Measurements from ENCODE around the gene PRUNE2. TPM values are rescaled to one million over a fixed set of nuclear protein-coding genes. Genes with fewer than 3 reads are reported as not detected.

PRUNE2 gene
- total and polyA plus RNA-seq, 4 donors = 1.3 to 4.5 (median 1.6) TPM

GRCh38 chr9:76916231-76916630, 10.3 kb upstream of the PRUNE2 start:
- no peak overlapping the region for H3K4me3 ChIP-seq (ENCODE audit: low read depth in 1 of 3, low read length in 3 of 3)
- 55% methylated on average over 4 of the region's 4 CpGs for WGBS
- H3K36me3 ChIP-seq (ENCODE audit: control insufficient read depth in 4 of 4, insufficient read depth in 3 of 4, low read depth in 1 of 4, low read length in 3 of 4) = no peaks in the 10 kb centered on the region
- H3K9me3 ChIP-seq (ENCODE audit: control insufficient read depth in 4 of 4, low read length in 3 of 4) = no peaks in the 10 kb centered on the region
- no peak overlapping the region for H3K27ac ChIP-seq (ENCODE audit: low read depth in 1 of 2, low read length in 2 of 2)
- no peak for TF ChIP-seq RAD21 (IDR thresholded peaks at IDR 0.05)
- TF ChIP-seq FOXA1 (IDR thresholded peaks at IDR 0.05) = no peak
- no peak for TF ChIP-seq FOXA2 (IDR thresholded peaks at IDR 0.05)
- TF ChIP-seq HNF4G (IDR thresholded peaks at IDR 0.05) = no peak
- TF ChIP-seq YY1 (IDR thresholded peaks at IDR 0.05) = no peak
- no peak for TF ChIP-seq JUND (IDR thresholded peaks at IDR 0.05)
- TF ChIP-seq REST (IDR thresholded peaks at IDR 0.05) = no peak
- no peak for TF ChIP-seq HNF4A (conservative IDR thresholded peaks at IDR 0.05)
- no peak for TF ChIP-seq MAX (IDR thresholded peaks at IDR 0.05)
- TF ChIP-seq NR2F2 (IDR thresholded peaks at IDR 0.05) = no peak
- no peak for TF ChIP-seq ZBTB33 (IDR thresholded peaks at IDR 0.05)
- no peak for TF ChIP-seq EGR1 (IDR thresholded peaks at IDR 0.05; ENCODE audit: low read depth in 2 of 2)
- no peak for TF ChIP-seq ATF3 (IDR thresholded peaks at IDR 0.05)
- no peak for TF ChIP-seq RXRA (IDR thresholded peaks at IDR 0.05)
- no peak for TF ChIP-seq SP1 (IDR thresholded peaks at IDR 0.05)
- no peak for DNase-seq (ENCODE audit: low spot score)
- H3K27me3 ChIP-seq (ENCODE audit: control insufficient read depth in 4 of 4, insufficient read depth in 4 of 4, low read length in 3 of 4) = peaks cover 0 to 2% (median 0%) of the 10 kb centered on the region in 4 donors
- no peak overlapping the region for H3K9ac ChIP-seq (ENCODE audit: low read depth in 1 of 2, low read length in 2 of 2)
- no peaks in the 10 kb centered on the region for H3K4me1 ChIP-seq (ENCODE audit: control insufficient read depth in 4 of 4, insufficient read depth in 4 of 4, low read length in 3 of 4)

- no peak overlapping the region for H3K4me3 ChIP-seq (ENCODE audit: low read depth in 1 of 3, low read length in 3 of 3)
- no peak overlapping the region for H3K9ac ChIP-seq (ENCODE audit: low read depth in 1 of 2, low read length in 2 of 2)
- no peaks in the 10 kb centered on the region for H3K36me3 ChIP-seq (ENCODE audit: control insufficient read depth in 4 of 4, insufficient read depth in 3 of 4, low read depth in 1 of 4, low read length in 3 of 4)
- H3K27ac ChIP-seq (ENCODE audit: low read depth in 1 of 2, low read length in 2 of 2) = no peak overlapping the region
- H3K9me3 ChIP-seq (ENCODE audit: control insufficient read depth in 4 of 4, low read length in 3 of 4) = no peaks in the 10 kb centered on the region
- no peak for TF ChIP-seq EGR1 (IDR thresholded peaks at IDR 0.05; ENCODE audit: low read depth in 2 of 2)
- TF ChIP-seq FOXA2 (IDR thresholded peaks at IDR 0.05) = no peak
- TF ChIP-seq JUND (IDR thresholded peaks at IDR 0.05) = no peak
- TF ChIP-seq HNF4G (IDR thresholded peaks at IDR 0.05) = no peak
- no peak for TF ChIP-seq YY1 (IDR thresholded peaks at IDR 0.05)
- no peak for TF ChIP-seq NR2F2 (IDR thresholded peaks at IDR 0.05)
- no peak for TF ChIP-seq RAD21 (IDR thresholded peaks at IDR 0.05)
- H3K27me3 ChIP-seq (ENCODE audit: control insufficient read depth in 4 of 4, insufficient read depth in 4 of 4, low read length in 3 of 4) = peaks cover 0 to 2% (median 0%) of the 10 kb centered on the region in 4 donors
- no peak for DNase-seq (ENCODE audit: low spot score)
- H3K4me1 ChIP-seq (ENCODE audit: control insufficient read depth in 4 of 4, insufficient read depth in 4 of 4, low read length in 3 of 4) = no peaks in the 10 kb centered on the region
- WGBS = 66% methylated on average over 2 of the region's 2 CpGs
Measured at GRCh38 chr9:76913467-76913866, 7.6 kb upstream of the PRUNE2 start.
